Endothelial cell of umbilical vein (primary cell): ENCODE results near the gene FRYL. TPM values are rescaled to one million over a fixed set of nuclear protein-coding genes. Genes with fewer than 3 reads are reported as not detected.

Experiments used
- BruUV-seq: library from RNA; stranded (reverse); fragments of 400-500 nt; replicated peaks from 2 replicates; lab custom pipeline; 2021; lab: Mats Ljungman, UMichigan
- CTCF ChIA-PET: fragments of 300-600, 350-600 bp; sonication (Branson Sonifier 250); formaldehyde crosslinking; loops from one replicate; lab custom pipeline; 2021; ENCODE audit warnings: antibody characterized with exemption, inconsistent platforms; lab: Charles Lee
- POLR2A ChIA-PET: fragments of 300-600, 350-600 bp; sonication (Branson Sonifier 250); formaldehyde crosslinking; loops from one replicate; lab custom pipeline; 2021; ENCODE audit warnings: antibody characterized with exemption, inconsistent platforms; lab: Charles Lee
- DNase-seq: peaks from one replicate; pipeline ENCODE4 v3.0.0-alpha.2; 2011; ENCODE audit warnings: low read depth, low spot score
- FAIRE-seq: peaks from 2 replicates; lab custom pipeline; 2011; peaks lifted over from hg19 to GRCh38; lab: Jason Lieb, UNC
- H2AFZ ChIP-seq: 2 replicates; pipeline ENCODE4 v1.6.0; 2012; ENCODE audit warnings: low read depth, low read length, control low read depth, inconsistent platforms
- H3K27ac ChIP-seq: 2 replicates; pipeline ENCODE4 v1.5.1; 2011; ENCODE audit warnings: low read depth, mild to moderate bottlenecking, control low read depth, low read length, moderate library complexity; ENCODE audit not compliant: insufficient read depth
- H3K27me3 ChIP-seq, 2 experiments: 2 replicates each; pipeline versions ENCODE4 v1.6.0 to v1.6.1; 2011; ENCODE audit warnings: low read length in 2 of 2, mixed read lengths in 1 of 2; ENCODE audit not compliant: control insufficient read depth in 2 of 2, insufficient read depth in 2 of 2
- H3K36me3 ChIP-seq, 2 experiments: 2 replicates in 1 of 2; 3 replicates in 1 of 2; pipeline ENCODE4 v1.5.1; 2011; ENCODE audit warnings: low read length in 2 of 2, mild to moderate bottlenecking in 1 of 2, moderate library complexity in 1 of 2; ENCODE audit not compliant: control insufficient read depth in 2 of 2, insufficient read depth in 2 of 2; ENCODE audit errors: extremely low read depth in 1 of 2
- H3K4me1 ChIP-seq: 3 replicates; pipeline ENCODE4 v1.5.1; 2011; ENCODE audit warnings: mild to moderate bottlenecking, low read length; ENCODE audit not compliant: control insufficient read depth, insufficient read depth; ENCODE audit errors: extremely low read depth
- H3K4me2 ChIP-seq: 2 replicates; pipeline ENCODE4 v1.6.1; 2011; ENCODE audit warnings: low read length, control low read depth, mixed read lengths; ENCODE audit not compliant: insufficient read depth
- H3K4me3 ChIP-seq, 3 experiments: fragments of 200-600 bp in 1 of 3; sonication (generic), shearing (Covaris generic) in 1 of 3; replicated peaks in 1 of 3; 2 replicates each; pipeline ENCODE4 v1.5.1; 2011 to 2016; ENCODE audit warnings: control low read depth in 3 of 3, low read length in 3 of 3, mild to moderate bottlenecking in 2 of 3, inconsistent platforms in 1 of 3, low read depth in 1 of 3, moderate library complexity in 1 of 3; ENCODE audit not compliant: insufficient read depth in 1 of 3
- H3K79me2 ChIP-seq: 2 replicates; pipeline ENCODE4 v1.6.0; 2012; ENCODE audit warnings: low read length, inconsistent platforms; ENCODE audit not compliant: control insufficient read depth, insufficient read depth
- H3K9ac ChIP-seq: replicated peaks from 2 replicates; pipeline ENCODE3; 2011; ENCODE audit warnings: low read length, control low read depth; ENCODE audit not compliant: insufficient read depth; ENCODE audit errors: extremely low read depth
- H3K9me1 ChIP-seq: replicated peaks from 3 replicates; pipeline ENCODE4 v1.6.0; 2011; ENCODE audit warnings: mild to moderate bottlenecking, low read length; ENCODE audit not compliant: control insufficient read depth, insufficient read depth; ENCODE audit errors: extremely low read depth
- H3K9me3 ChIP-seq: replicated peaks from 2 replicates; pipeline ENCODE4 v1.5.1; 2012; ENCODE audit warnings: low read length, inconsistent platforms; ENCODE audit not compliant: control insufficient read depth, insufficient read depth
- H4K20me1 ChIP-seq: replicated peaks from 2 replicates; pipeline ENCODE3; 2011; ENCODE audit warnings: mild to moderate bottlenecking, low read length; ENCODE audit not compliant: control insufficient read depth, insufficient read depth; ENCODE audit errors: extremely low read depth
- EZH2 ChIP-seq: IDR thresholded peaks from 2 replicates; pipeline ENCODE4 v1.6.1; 2012; ENCODE audit warnings: borderline replicate concordance, low read depth, mild to moderate bottlenecking, moderate library complexity, low read length, inconsistent platforms; ENCODE audit not compliant: severe bottlenecking
- FOS ChIP-seq: IDR thresholded peaks from 2 replicates; pipeline ENCODE4 v1.6.1; 2011; ENCODE audit warnings: mild to moderate bottlenecking, low read length, moderate library complexity, borderline replicate concordance; ENCODE audit not compliant: insufficient read depth
- JUN ChIP-seq: IDR thresholded peaks from 2 replicates; pipeline ENCODE4 v1.6.1; 2011; ENCODE audit warnings: borderline replicate concordance, low read depth; ENCODE audit not compliant: insufficient read length, insufficient read depth
- MYC ChIP-seq: IDR thresholded peaks from one replicate; pipeline ENCODE4 v1.6.1; 2011; ENCODE audit warnings: mild to moderate bottlenecking, low read depth, low read length
- POLR2AphosphoS5 ChIP-seq: IDR thresholded peaks from 2 replicates; pipeline ENCODE4 v1.6.1; 2012; ENCODE audit warnings: low read depth, mild to moderate bottlenecking, control low read depth, low read length, moderate library complexity; ENCODE audit not compliant: insufficient read depth
- dilution Hi-C: fragments of 300-500 bp; cut with MboI; formaldehyde crosslinking; loops from one replicate; pipeline ENCODE4 v1.15.0; 2019; ENCODE audit warnings: low sequenced_read_pairs; ENCODE audit not compliant: extremely low pct_ligation_motif_present
- intact Hi-C: fragments of 100-400 bp; cut with micrococcal nuclease; formaldehyde crosslinking; loops from one replicate; pipeline ENCODE4 v1.10.0; 2022
- polyA plus RNA-seq, 4 experiments: library from polyadenylated mRNA; depleted of rRNA in 3 of 4; stranded (reverse) in 3 of 4; unstranded in 1 of 4; fragments of >200 nt; gene quantifications; 2 replicates each; pipeline versions ENCODE4 v1.2.1 to v1.2.3, GENCODE V29; 2011 to 2012; ENCODE audit warnings: missing spikeins in 1 of 4
- total RNA-seq: library from RNA; stranded (reverse); gene quantifications from 2 replicates; pipeline ENCODE4 v1.2.3, GENCODE V29; 2021
- TF ChIP-seq, protein P1 (sequence below): IDR thresholded peaks from 2 replicates; pipeline ENCODE4 v1.6.1; 2011; ENCODE audit not compliant: insufficient read depth, insufficient read length
- TF ChIP-seq, protein P2 (sequence below), 2 donors: IDR thresholded peaks; 1 replicate in 1 of 2; 2 replicates in 1 of 2; pipeline ENCODE4 v1.5.1; 2011; ENCODE audit warnings: low read length in 2 of 2, mild to moderate bottlenecking in 2 of 2, moderate library complexity in 2 of 2, control low read depth in 1 of 2, inconsistent platforms in 1 of 2, low read depth in 1 of 2; ENCODE audit not compliant: insufficient read depth in 1 of 2; ENCODE audit errors: extremely low read depth in 1 of 2

Gene FRYL
- total and polyA plus RNA-seq, 2 donors (not counting 3 experiments of a cell fraction or from before 2014, with no cell fraction given) = 17.0 to 84.9 TPM

DNA sequence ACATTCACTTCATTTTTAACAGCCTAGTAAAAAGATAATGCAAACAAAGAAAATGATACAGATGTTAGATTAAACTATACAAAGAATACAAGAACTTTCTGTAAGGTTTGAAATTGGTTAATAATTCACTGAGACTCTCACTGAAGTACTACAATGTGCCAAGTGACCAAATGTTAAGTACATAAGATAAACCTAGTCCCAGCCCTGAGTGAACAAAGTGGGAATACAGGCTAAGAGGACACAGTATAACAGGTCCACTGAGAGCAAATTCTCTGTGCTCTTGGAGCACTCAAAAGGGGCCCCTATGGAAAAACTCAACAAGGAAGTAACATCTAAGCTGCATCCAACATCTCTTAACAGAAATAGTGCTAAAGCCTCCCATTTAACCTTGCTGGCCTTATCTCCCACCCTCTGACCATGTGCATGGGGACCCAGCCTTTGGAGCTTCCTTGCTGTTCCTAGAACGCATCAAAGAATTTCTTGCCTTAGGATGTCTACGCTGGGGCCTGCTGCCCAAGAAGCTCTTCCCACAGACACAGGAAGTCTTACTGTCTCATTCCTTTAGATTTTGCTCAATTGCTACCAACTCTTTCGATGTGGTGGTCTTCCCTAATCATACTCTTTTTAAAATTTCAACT is 176.6 kb downstream of the FRYL start:
- CTCF ChIA-PET = interaction anchor here (0.7 to 1.8 kb wide), 3 partner anchors 10 to 24 kb away, joined by 3 to 6 read pairs (median 3); no protein-coding TSS in a partner anchor
- H3K9me1 ChIP-seq = no peaks in the 10 kb centered on the region
- intact Hi-C loops (no loop called here), dilution Hi-C loops (no loop called here)
- H2AFZ ChIP-seq = no peak overlapping the region
- TF ChIP-seq, protein P1, sequence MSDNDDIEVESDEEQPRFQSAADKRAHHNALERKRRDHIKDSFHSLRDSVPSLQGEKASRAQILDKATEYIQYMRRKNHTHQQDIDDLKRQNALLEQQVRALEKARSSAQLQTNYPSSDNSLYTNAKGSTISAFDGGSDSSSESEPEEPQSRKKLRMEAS = no peak
- TF ChIP-seq MYC (no peak), FOS (no peak), JUN (no peak), POLR2AphosphoS5 (no peak), EZH2 (no peak)
- TF ChIP-seq, protein P2, sequence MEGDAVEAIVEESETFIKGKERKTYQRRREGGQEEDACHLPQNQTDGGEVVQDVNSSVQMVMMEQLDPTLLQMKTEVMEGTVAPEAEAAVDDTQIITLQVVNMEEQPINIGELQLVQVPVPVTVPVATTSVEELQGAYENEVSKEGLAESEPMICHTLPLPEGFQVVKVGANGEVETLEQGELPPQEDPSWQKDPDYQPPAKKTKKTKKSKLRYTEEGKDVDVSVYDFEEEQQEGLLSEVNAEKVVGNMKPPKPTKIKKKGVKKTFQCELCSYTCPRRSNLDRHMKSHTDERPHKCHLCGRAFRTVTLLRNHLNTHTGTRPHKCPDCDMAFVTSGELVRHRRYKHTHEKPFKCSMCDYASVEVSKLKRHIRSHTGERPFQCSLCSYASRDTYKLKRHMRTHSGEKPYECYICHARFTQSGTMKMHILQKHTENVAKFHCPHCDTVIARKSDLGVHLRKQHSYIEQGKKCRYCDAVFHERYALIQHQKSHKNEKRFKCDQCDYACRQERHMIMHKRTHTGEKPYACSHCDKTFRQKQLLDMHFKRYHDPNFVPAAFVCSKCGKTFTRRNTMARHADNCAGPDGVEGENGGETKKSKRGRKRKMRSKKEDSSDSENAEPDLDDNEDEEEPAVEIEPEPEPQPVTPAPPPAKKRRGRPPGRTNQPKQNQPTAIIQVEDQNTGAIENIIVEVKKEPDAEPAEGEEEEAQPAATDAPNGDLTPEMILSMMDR (IDR thresholded peaks at IDR 0.05; ENCODE audit: extremely low read depth in 1 of 2, insufficient read depth in 1 of 2, low read depth in 1 of 2, low read length in 2 of 2) = no peak
- H3K27me3 ChIP-seq = no peaks in the 10 kb centered on the region
- FAIRE-seq = no peak
- H3K4me1 ChIP-seq = no peaks in the 10 kb centered on the region
- DNase-seq = no peak
- no peaks in the 10 kb centered on the region for H3K79me2 ChIP-seq
- no peaks in the 10 kb centered on the region for H3K9me3 ChIP-seq
- no peak overlapping the region for H3K9ac ChIP-seq
- POLR2A ChIA-PET = no interaction called here
- no peak overlapping the region for H3K27ac ChIP-seq
- no peak overlapping the region for H3K4me3 ChIP-seq
- H4K20me1 ChIP-seq = no peaks in the 10 kb centered on the region
- no TSS peak for BruUV-seq
- no peak overlapping the region for H3K4me2 ChIP-seq
- peaks cover 0 to 4% of the 10 kb centered on the region in 2 experiments for H3K36me3 ChIP-seq
